ENCODE results near the gene CH25H. TPM values are rescaled to one million over a fixed set of nuclear protein-coding genes. Genes with fewer than 3 reads are reported as not detected.

The CH25H gene
- total RNA-seq, 6 donors from 2014 or later: 3.4 to 12.0 (median 6.8) TPM

DNA sequence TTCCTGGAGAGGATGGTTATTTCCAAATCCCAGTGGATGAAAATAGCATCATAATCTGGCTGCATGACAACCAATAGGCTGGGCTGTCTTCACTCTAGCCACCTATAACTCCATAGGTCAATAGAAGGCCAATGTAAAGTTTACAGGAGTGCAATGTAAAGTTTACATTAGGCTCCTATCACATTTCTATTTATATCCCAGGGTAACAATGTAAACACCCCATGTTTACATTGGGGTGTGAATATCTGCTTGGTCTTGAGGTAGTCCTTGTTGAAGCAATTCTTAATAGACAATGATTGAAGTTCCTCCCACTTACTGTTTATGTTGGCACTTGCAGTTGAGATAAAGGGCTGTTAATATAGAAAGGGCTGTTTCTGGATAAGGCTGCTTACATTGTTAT lies 21.5 kb downstream of the CH25H start:
- H3K4me1 ChIP-seq: peaks cover 3 to 13% (median 10%) of the 10 kb centered on the region in 4 donors
- ATAC-seq (ENCODE audit: low FRiP score in 2 of 2) (no peak), DNase-seq (no peak)
- H3K4me3 ChIP-seq: no peak overlapping the region
- no peaks in the 10 kb centered on the region for H3K27me3 ChIP-seq
- H3K27ac ChIP-seq: no peak overlapping the region
- no peaks in the 10 kb centered on the region for H3K9me3 ChIP-seq
- no peaks in the 10 kb centered on the region for H3K36me3 ChIP-seq
- TF ChIP-seq POLR2AphosphoS5 (IDR thresholded peaks at IDR 0.05) (no peak), POLR2A (IDR thresholded peaks at IDR 0.05) (no peak), EP300 (IDR thresholded peaks at IDR 0.05) (no peak)
- TF ChIP-seq, protein P1, sequence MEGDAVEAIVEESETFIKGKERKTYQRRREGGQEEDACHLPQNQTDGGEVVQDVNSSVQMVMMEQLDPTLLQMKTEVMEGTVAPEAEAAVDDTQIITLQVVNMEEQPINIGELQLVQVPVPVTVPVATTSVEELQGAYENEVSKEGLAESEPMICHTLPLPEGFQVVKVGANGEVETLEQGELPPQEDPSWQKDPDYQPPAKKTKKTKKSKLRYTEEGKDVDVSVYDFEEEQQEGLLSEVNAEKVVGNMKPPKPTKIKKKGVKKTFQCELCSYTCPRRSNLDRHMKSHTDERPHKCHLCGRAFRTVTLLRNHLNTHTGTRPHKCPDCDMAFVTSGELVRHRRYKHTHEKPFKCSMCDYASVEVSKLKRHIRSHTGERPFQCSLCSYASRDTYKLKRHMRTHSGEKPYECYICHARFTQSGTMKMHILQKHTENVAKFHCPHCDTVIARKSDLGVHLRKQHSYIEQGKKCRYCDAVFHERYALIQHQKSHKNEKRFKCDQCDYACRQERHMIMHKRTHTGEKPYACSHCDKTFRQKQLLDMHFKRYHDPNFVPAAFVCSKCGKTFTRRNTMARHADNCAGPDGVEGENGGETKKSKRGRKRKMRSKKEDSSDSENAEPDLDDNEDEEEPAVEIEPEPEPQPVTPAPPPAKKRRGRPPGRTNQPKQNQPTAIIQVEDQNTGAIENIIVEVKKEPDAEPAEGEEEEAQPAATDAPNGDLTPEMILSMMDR (IDR thresholded peaks at IDR 0.05): no peak

DNA sequence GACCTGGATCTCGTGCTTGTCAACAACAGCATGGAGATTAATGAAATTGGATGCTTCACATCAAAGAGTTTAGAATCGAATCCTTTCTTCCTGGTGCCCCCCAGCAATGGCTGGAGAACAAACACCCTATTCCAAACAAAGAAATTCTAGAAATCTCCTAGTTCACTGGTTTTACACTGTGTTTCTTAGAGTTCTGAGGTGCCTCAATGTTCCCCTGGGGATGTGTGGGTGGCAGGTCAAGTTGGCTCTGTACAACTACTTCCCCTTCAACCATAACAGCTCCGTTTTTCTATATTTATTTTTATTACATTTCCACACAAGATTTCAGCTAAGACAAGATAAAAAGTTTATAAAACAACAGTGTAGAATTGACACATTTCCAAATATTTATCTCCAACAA lies 22.5 kb downstream of the CH25H start:
- Histone ChIP-seq H3K9me3 (no peaks in the 10 kb centered on the region), H3K4me3 (no peak overlapping the region), H3K4me1 (peaks cover 3 to 13% (median 10%) of the 10 kb centered on the region in 4 donors), H3K27ac (no peak overlapping the region), H3K36me3 (no peaks in the 10 kb centered on the region), H3K27me3 (no peaks in the 10 kb centered on the region)
- WGBS, 2 donors: 68 to 73% methylated on average over 3 of the region's 3 CpGs
- TF ChIP-seq, protein P1 (IDR thresholded peaks at IDR 0.05): no peak
- TF ChIP-seq EP300 (IDR thresholded peaks at IDR 0.05): no peak
- TF ChIP-seq POLR2A (IDR thresholded peaks at IDR 0.05): no peak
- no peak for TF ChIP-seq POLR2AphosphoS5 (IDR thresholded peaks at IDR 0.05)
- DNase-seq: no peak
- ATAC-seq (ENCODE audit: low FRiP score in 2 of 2): no peak

DNA sequence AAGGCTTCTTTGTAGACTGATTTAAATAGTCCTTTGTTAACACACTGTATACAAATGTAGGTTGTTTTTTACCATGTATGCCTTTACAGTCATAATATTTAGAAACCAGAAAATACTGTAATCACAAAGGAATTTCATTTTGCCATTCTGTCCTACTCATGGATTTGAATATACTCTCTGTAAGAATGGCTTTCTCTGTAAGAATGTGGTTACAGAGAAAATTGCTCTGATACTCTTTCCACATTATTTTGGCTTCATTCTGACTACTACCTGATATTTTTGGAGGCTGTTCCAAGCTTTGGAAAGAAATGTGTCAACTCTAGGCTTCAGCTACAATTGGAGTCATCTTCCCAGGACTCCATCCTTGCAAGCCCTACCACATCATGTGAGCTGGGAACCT lies 23.5 kb downstream of the CH25H start:
- no peaks in the 10 kb centered on the region for H3K27me3 ChIP-seq
- H3K4me1 ChIP-seq: peaks cover 3 to 13% (median 10%) of the 10 kb centered on the region in 4 donors
- ATAC-seq (ENCODE audit: low FRiP score in 2 of 2) (no peak), DNase-seq (no peak)
- no peak overlapping the region for H3K27ac ChIP-seq
- H3K36me3 ChIP-seq: no peaks in the 10 kb centered on the region
- no peaks in the 10 kb centered on the region for H3K9me3 ChIP-seq
- TF ChIP-seq POLR2AphosphoS5 (IDR thresholded peaks at IDR 0.05) (no peak), EP300 (IDR thresholded peaks at IDR 0.05) (no peak), POLR2A (IDR thresholded peaks at IDR 0.05) (no peak)
- TF ChIP-seq, protein P1 (IDR thresholded peaks at IDR 0.05): no peak
- no peak overlapping the region for H3K4me3 ChIP-seq

DNA sequence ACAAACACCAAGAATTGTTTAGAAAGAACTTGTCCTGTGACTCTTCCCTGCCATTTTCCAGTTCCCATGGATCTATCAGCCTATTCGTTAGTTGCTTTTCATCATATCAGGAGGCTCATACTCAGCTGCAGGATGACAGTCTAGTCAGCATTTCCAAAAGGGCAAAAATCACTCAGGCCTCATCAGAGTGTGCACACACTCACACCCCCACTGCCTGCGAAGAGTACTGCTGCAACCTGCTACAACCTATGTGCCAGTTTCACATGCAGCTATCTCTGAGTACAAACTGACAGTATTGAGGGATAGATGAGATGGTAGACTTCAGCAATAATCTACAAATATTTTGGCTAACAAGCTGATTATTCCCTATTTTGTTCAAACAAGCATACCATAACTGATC lies 24.2 kb downstream of the CH25H start:
- Histone ChIP-seq H3K27me3 (no peaks in the 10 kb centered on the region), H3K4me1 (peaks cover 3 to 13% (median 10%) of the 10 kb centered on the region in 4 donors), H3K9me3 (no peaks in the 10 kb centered on the region), H3K36me3 (no peaks in the 10 kb centered on the region), H3K27ac (no peak overlapping the region), H3K4me3 (no peak overlapping the region)
- 94 to 95% methylated on average over 2 of the region's 2 CpGs for WGBS, 2 donors
- no peak for DNase-seq
- ATAC-seq (ENCODE audit: low FRiP score in 2 of 2): no peak
- TF ChIP-seq, protein P1 (IDR thresholded peaks at IDR 0.05): no peak
- TF ChIP-seq EP300 (IDR thresholded peaks at IDR 0.05) (no peak), POLR2A (IDR thresholded peaks at IDR 0.05) (no peak), POLR2AphosphoS5 (IDR thresholded peaks at IDR 0.05) (no peak)

DNA sequence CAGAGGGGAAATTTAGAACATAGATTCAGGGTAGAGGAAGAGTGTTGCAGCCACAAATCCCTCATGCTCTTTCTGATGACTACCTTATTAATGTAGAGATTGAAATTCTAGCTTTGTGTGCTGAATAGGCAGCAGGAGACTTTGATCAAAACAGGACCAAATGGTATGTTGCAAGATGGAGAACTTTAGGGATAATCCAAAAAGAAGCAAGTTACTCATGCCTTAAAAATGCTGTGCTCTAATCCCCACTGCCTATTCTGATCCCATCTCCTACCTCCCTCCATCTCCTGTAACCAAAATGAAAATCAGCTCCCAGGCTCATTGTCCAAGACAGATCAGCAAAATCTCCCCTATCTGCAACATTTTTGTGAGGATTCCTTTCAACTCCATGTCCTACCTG lies 31.3 kb downstream of the CH25H start:
- no peak overlapping the region for H3K27ac ChIP-seq
- ATAC-seq (ENCODE audit: low FRiP score in 2 of 2) (no peak), DNase-seq (no peak)
- no peaks in the 10 kb centered on the region for H3K36me3 ChIP-seq
- TF ChIP-seq, protein P1 (IDR thresholded peaks at IDR 0.05): no peak
- TF ChIP-seq EP300 (IDR thresholded peaks at IDR 0.05): no peak
- no peak for TF ChIP-seq POLR2AphosphoS5 (IDR thresholded peaks at IDR 0.05)
- no peak for TF ChIP-seq POLR2A (IDR thresholded peaks at IDR 0.05)
- H3K4me1 ChIP-seq: no peaks in the 10 kb centered on the region
- H3K4me3 ChIP-seq: no peak overlapping the region
- no peaks in the 10 kb centered on the region for H3K9me3 ChIP-seq
- H3K27me3 ChIP-seq: no peaks in the 10 kb centered on the region
